ENCODE measurements around the gene RPL36. TPM values are rescaled to one million over a fixed set of nuclear protein-coding genes. Genes with fewer than 3 reads are reported as not detected.
"Not testable (repeated sequence)": the region's sequence is repeated elsewhere in the genome, so short reads cannot be mapped to it uniquely, and the experiment has no call there.

Gene RPL36
- total RNA-seq, 4 donors from 2014 or later, result 663 to 804 (median 703) TPM

- no peak for TF ChIP-seq CTCF (IDR thresholded peaks at IDR 0.05)
- no peak for ATAC-seq (ENCODE audit: low FRiP score)
Measured at GRCh38 chr19:5698635-5699422, 8.7 kb downstream of the RPL36 start.

GRCh38 chr19:5700455-5701092 lies 10.5 kb downstream of the RPL36 start:
- ATAC-seq (ENCODE audit: low FRiP score), result no peak
- no peak for TF ChIP-seq CTCF (IDR thresholded peaks at IDR 0.05)
- DNase-seq (ENCODE audit: low spot score), result no peak

More at GRCh38 chr19:5698635-5699422, 8.7 kb downstream of the RPL36 start:
- no peak for DNase-seq (ENCODE audit: low spot score)

GRCh38 chr19:5702053-5702410 lies 11.9 kb downstream of the RPL36 start:
- not testable (repeated sequence) for DNase-seq (ENCODE audit: low spot score)

GRCh38 chr19:5703819-5704818 lies 14.0 kb downstream of the RPL36 start:
- no peak for ATAC-seq (ENCODE audit: low FRiP score)
- TF ChIP-seq CTCF (IDR thresholded peaks at IDR 0.05), result no peak

More at GRCh38 chr19:5702053-5702410, 11.9 kb downstream of the RPL36 start:
- ATAC-seq (ENCODE audit: low FRiP score), result not testable (repeated sequence)

GRCh38 chr19:5705552-5705951 lies 15.5 kb downstream of the RPL36 start:
- DNase-seq (ENCODE audit: low spot score) (no peak), ATAC-seq (ENCODE audit: low FRiP score) (no peak)
- TF ChIP-seq CTCF (IDR thresholded peaks at IDR 0.05), result no peak

More at GRCh38 chr19:5703819-5704818, 14.0 kb downstream of the RPL36 start:
- no peak for DNase-seq (ENCODE audit: low spot score)

- no peak for ATAC-seq (ENCODE audit: low FRiP score)
- DNase-seq (ENCODE audit: low spot score), result no peak
- no peak for TF ChIP-seq CTCF (IDR thresholded peaks at IDR 0.05)
Measured at GRCh38 chr19:5706876-5707573, 16.9 kb downstream of the RPL36 start.

All from omental fat pad (tissue), 4 donors.